ENCODE measurements around the gene CEP112. TPM values are rescaled to one million over a fixed set of nuclear protein-coding genes. Genes with fewer than 3 reads are reported as not detected.
A peak's percentile ranks its signal among the peaks of the same experiment; 100 is the strongest.

CEP112 gene
- total RNA-seq, 1 donor from 2014 or later, result 3.8 TPM

- POLR2A ChIA-PET, result no interaction called here
- no peak for TF ChIP-seq CTCF (IDR thresholded peaks at IDR 0.05)
- H3K4me1 Mint-ChIP-seq, result peaks cover 34% of the 10 kb centered on the region
- no peak for ATAC-seq (ENCODE audit: low read depth)
- intact Hi-C loops (cut with micrococcal nuclease), result loop anchor here (5.0 to 10.0 kb wide), 4 partner anchors 254 to 1626 kb away; partner anchors contain the start of gene PITPNC1
- H3K36me3 Mint-ChIP-seq (ENCODE audit: low read depth), result no peaks in the 10 kb centered on the region
- CTCF ChIA-PET, result no interaction called here
- peak overlapping the region; percentile 85 for H3K4me3 Mint-ChIP-seq
- H3K27me3 Mint-ChIP-seq, result peaks cover 4% of the 10 kb centered on the region
- H3K9me3 Mint-ChIP-seq, result no peaks in the 10 kb centered on the region
- peak overlapping the region; percentile 72 for H3K27ac Mint-ChIP-seq
- no peak for DNase-seq
Observed at GRCh38 chr17:66190738-66191592, 968 bp downstream of the CEP112 start.

- peaks cover 17% of the 10 kb centered on the region for H3K4me1 Mint-ChIP-seq
- no peak for ATAC-seq (ENCODE audit: low read depth)
- H3K36me3 Mint-ChIP-seq (ENCODE audit: low read depth), result no peaks in the 10 kb centered on the region
- intact Hi-C loops (cut with micrococcal nuclease), result no loop called here
- no peak for TF ChIP-seq CTCF (IDR thresholded peaks at IDR 0.05)
- H3K27ac Mint-ChIP-seq, result no peak overlapping the region
- ChIA-PET POLR2A (interaction anchor here (0.6 kb wide), 1 partner anchor 11 kb away, joined by 9 read pairs; no protein-coding TSS in a partner anchor), CTCF (no interaction called here)
- no peak for DNase-seq
- H3K9me3 Mint-ChIP-seq, result peaks cover 3% of the 10 kb centered on the region
- peaks cover 4% of the 10 kb centered on the region for H3K27me3 Mint-ChIP-seq
- H3K4me3 Mint-ChIP-seq, result no peak overlapping the region
Observed at GRCh38 chr17:66187718-66188117, 4.2 kb downstream of the CEP112 start.

GRCh38 chr17:66185862-66186261, 6.1 kb downstream of the CEP112 start:
- Mint-ChIP-seq H3K27me3 (peaks cover 4% of the 10 kb centered on the region), H3K27ac (no peak overlapping the region), H3K9me3 (peaks cover 3% of the 10 kb centered on the region), H3K36me3 (ENCODE audit: low read depth) (peaks cover 2% of the 10 kb centered on the region), H3K4me1 (peaks cover 3% of the 10 kb centered on the region), H3K4me3 (no peak overlapping the region)
- TF ChIP-seq CTCF (IDR thresholded peaks at IDR 0.05), result no peak
- CTCF ChIA-PET, result no interaction called here
- POLR2A ChIA-PET, result no interaction called here
- no peak for DNase-seq
- intact Hi-C loops (cut with micrococcal nuclease), result no loop called here
- ATAC-seq (ENCODE audit: low read depth), result no peak

- peaks cover 4% of the 10 kb centered on the region for H3K27me3 Mint-ChIP-seq
- no peaks in the 10 kb centered on the region for H3K4me1 Mint-ChIP-seq
- no peak overlapping the region for H3K4me3 Mint-ChIP-seq
- H3K27ac Mint-ChIP-seq, result no peak overlapping the region
- peaks cover 2% of the 10 kb centered on the region for H3K36me3 Mint-ChIP-seq (ENCODE audit: low read depth)
- no peak for TF ChIP-seq CTCF (IDR thresholded peaks at IDR 0.05)
- intact Hi-C loops (cut with micrococcal nuclease), result no loop called here
- CTCF ChIA-PET, result no interaction called here
- DNase-seq, result no peak
- POLR2A ChIA-PET, result no interaction called here
- no peak for ATAC-seq (ENCODE audit: low read depth)
- peaks cover 3% of the 10 kb centered on the region for H3K9me3 Mint-ChIP-seq
Observed at GRCh38 chr17:66184392-66184791, 7.5 kb downstream of the CEP112 start.

GRCh38 chr17:66183529-66183928, 8.4 kb downstream of the CEP112 start:
- no peak for DNase-seq
- Mint-ChIP-seq H3K4me1 (no peaks in the 10 kb centered on the region), H3K27me3 (peaks cover 2% of the 10 kb centered on the region), H3K4me3 (no peak overlapping the region), H3K9me3 (peaks cover 3% of the 10 kb centered on the region), H3K36me3 (ENCODE audit: low read depth) (peaks cover 2% of the 10 kb centered on the region), H3K27ac (no peak overlapping the region)
- intact Hi-C loops (cut with micrococcal nuclease), result no loop called here
- CTCF ChIA-PET, result no interaction called here
- no peak for ATAC-seq (ENCODE audit: low read depth)
- TF ChIP-seq CTCF (IDR thresholded peaks at IDR 0.05), result no peak
- POLR2A ChIA-PET, result no interaction called here

Measured in activated B cell treated with CpG ODN at 0.5 μM for 24 hours (primary cell).